Hepatocyte (in vitro differentiated cells): ENCODE data around the gene NAT16.

Experiments
- CTCF ChIP-seq: fragments of 200-600 bp; sonication (generic); IDR thresholded peaks from 2 replicates; pipeline ENCODE4 v1.5.1; 2016; ENCODE audit warnings: antibody characterized with exemption, mild to moderate bottlenecking; ENCODE audit not compliant: poor library complexity
- EZH2phosphoT487 ChIP-seq: fragments of 200-600 bp; sonication (generic); IDR thresholded peaks from one replicate; pipeline ENCODE4 v1.6.1; 2018; ENCODE audit warnings: antibody characterized with exemption, mild to moderate bottlenecking, low read depth, moderate library complexity; ENCODE audit not compliant: unreplicated experiment, severe bottlenecking

GRCh38 chr7:101222275-101222830 is 42.3 kb upstream of the NAT16 start:
- no peak for TF ChIP-seq EZH2phosphoT487
- no peak for TF ChIP-seq CTCF
